HG02870 (cell line): ENCODE data around the gene CUL3.
"Not testable (repeated sequence)": the region's sequence is repeated elsewhere in the genome, so short reads cannot be mapped to it uniquely, and the experiment has no call there.

Experiments used
- ATAC-seq: cut with Tn5 transposase; IDR thresholded peaks from one replicate; pipeline ENCODE4 v1.9.1; 2021; ENCODE audit warnings: mild to moderate bottlenecking, moderate library complexity; ENCODE audit not compliant: unreplicated experiment

CUL3 gene

GRCh38 chr2:224585211-224586088 is at the start of gene CUL3:
TSS of gene CUL3 (minus strand) at chr2:224585363. CDS start at chr2:224585009, 354 bp downstream.
- peak; percentile 78 for ATAC-seq

GRCh38 chr2:224630659-224631550 is 45.7 kb upstream of the CUL3 start:
- no peak for ATAC-seq

GRCh38 chr2:224628416-224628815 is 43.3 kb upstream of the CUL3 start:
- ATAC-seq: no peak

GRCh38 chr2:224626735-224627134 is 41.6 kb upstream of the CUL3 start:
- no peak for ATAC-seq

GRCh38 chr2:224613543-224614286 is 28.6 kb upstream of the CUL3 start:
- no peak for ATAC-seq

- ATAC-seq: no peak
These were observed 27.4 kb upstream of the CUL3 start for GRCh38 chr2:224612578-224612977.

GRCh38 chr2:224611938-224612337 is 26.8 kb upstream of the CUL3 start:
- ATAC-seq: no peak

GRCh38 chr2:224608104-224608503 is 22.9 kb upstream of the CUL3 start:
- no peak for ATAC-seq

- not testable (repeated sequence) for ATAC-seq
These were observed 18.8 kb upstream of the CUL3 start for GRCh38 chr2:224603746-224604500.

- ATAC-seq: not testable (repeated sequence)
These were observed 17.7 kb upstream of the CUL3 start for GRCh38 chr2:224602778-224603375.

GRCh38 chr2:224601923-224602322 is 16.8 kb upstream of the CUL3 start:
- no peak for ATAC-seq

GRCh38 chr2:224598678-224599077 is 13.5 kb upstream of the CUL3 start:
- ATAC-seq: no peak

GRCh38 chr2:224596289-224596688 is 11.1 kb upstream of the CUL3 start:
- ATAC-seq: no peak

GRCh38 chr2:224595518-224595917 is 10.4 kb upstream of the CUL3 start:
- ATAC-seq: no peak

GRCh38 chr2:224594840-224595239 is 9.7 kb upstream of the CUL3 start:
- ATAC-seq: no peak

- no peak for ATAC-seq
These were observed 6.1 kb upstream of the CUL3 start for GRCh38 chr2:224591220-224591619.

- no peak for ATAC-seq
These were observed 1.0 kb upstream of the CUL3 start for GRCh38 chr2:224586127-224586695.

GRCh38 chr2:224584785-224585210 is 365 bp downstream of the CUL3 start:
- peak; percentile 36 for ATAC-seq

- ATAC-seq: peak; percentile 3
These were observed 915 bp downstream of the CUL3 start for GRCh38 chr2:224584111-224584784.
